GM12872 (cell line): ENCODE measurements around the gene ABITRAM.

Source experiments
- CTCF ChIP-seq: IDR thresholded peaks from 3 replicates; pipeline ENCODE4 v1.5.1; 2011; ENCODE audit warnings: low read depth, mild to moderate bottlenecking, low read length, moderate library complexity; ENCODE audit not compliant: insufficient read depth

ABITRAM gene

GRCh38 chr9:108980893-108981292 is 46.7 kb downstream of the ABITRAM start:
- TF ChIP-seq CTCF = no peak

- TF ChIP-seq CTCF = no peak
Observed at GRCh38 chr9:108983885-108984284, 49.7 kb downstream of the ABITRAM start.
